ENCODE results near the gene ALDH3B1.

DNA sequence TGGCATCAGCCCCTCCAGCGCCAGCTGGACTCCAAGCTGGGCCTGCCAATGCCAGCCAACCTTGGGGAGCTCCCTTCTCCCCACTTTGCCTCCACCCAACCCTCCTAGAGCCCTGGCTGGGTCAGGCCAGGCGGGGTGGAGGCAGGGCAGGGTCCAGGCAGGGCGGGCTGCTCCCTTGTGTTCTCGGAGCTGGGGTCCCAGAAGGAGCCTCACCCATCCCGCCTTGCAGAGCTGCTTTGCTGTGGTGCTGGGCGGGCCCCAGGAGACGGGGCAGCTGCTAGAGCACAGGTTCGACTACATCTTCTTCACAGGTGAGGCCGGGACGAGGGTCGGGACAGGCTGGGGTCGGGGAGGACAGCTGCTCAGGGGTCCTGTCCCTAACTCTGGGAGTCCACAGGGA lies 9.4 kb downstream of the ALDH3B1 start:
- TF ChIP-seq, protein P1, sequence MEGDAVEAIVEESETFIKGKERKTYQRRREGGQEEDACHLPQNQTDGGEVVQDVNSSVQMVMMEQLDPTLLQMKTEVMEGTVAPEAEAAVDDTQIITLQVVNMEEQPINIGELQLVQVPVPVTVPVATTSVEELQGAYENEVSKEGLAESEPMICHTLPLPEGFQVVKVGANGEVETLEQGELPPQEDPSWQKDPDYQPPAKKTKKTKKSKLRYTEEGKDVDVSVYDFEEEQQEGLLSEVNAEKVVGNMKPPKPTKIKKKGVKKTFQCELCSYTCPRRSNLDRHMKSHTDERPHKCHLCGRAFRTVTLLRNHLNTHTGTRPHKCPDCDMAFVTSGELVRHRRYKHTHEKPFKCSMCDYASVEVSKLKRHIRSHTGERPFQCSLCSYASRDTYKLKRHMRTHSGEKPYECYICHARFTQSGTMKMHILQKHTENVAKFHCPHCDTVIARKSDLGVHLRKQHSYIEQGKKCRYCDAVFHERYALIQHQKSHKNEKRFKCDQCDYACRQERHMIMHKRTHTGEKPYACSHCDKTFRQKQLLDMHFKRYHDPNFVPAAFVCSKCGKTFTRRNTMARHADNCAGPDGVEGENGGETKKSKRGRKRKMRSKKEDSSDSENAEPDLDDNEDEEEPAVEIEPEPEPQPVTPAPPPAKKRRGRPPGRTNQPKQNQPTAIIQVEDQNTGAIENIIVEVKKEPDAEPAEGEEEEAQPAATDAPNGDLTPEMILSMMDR (IDR thresholded peaks at IDR 0.05; ENCODE audit: insufficient read depth, low read depth, low read length) = no peak
- TF ChIP-seq EZH2 (IDR thresholded peaks at IDR 0.05; ENCODE audit: insufficient read depth, low read length) = no peak
